Frontal cortex (tissue), 4 donors: ENCODE measurements around the gene TAF1D. TPM values are rescaled to one million over a fixed set of nuclear protein-coding genes. Genes with fewer than 3 reads are reported as not detected.
A peak's percentile ranks its signal among the peaks of the same experiment; 100 is the strongest.
"Not testable (repeated sequence)": the region's sequence is repeated elsewhere in the genome, so short reads cannot be mapped to it uniquely, and the experiment has no call there.

Source experiments
- DNase-seq, 2 donors: peaks; one replicate each; pipeline ENCODE4 v3.0.0; 2012; ENCODE audit warnings: low spot score in 2 of 2
- FAIRE-seq: peaks from 2 replicates; lab custom pipeline; 2012; peaks lifted over from hg19 to GRCh38; lab: Jason Lieb, UNC
- total RNA-seq: library from RNA; depleted of rRNA; stranded (reverse); fragments of >200 nt; gene quantifications from one replicate; pipeline ENCODE4 v1.2.3, GENCODE V29; 2014
- donor health status: control.
- donor health status: control.
- donor health status: control.

Gene TAF1D, protein sequence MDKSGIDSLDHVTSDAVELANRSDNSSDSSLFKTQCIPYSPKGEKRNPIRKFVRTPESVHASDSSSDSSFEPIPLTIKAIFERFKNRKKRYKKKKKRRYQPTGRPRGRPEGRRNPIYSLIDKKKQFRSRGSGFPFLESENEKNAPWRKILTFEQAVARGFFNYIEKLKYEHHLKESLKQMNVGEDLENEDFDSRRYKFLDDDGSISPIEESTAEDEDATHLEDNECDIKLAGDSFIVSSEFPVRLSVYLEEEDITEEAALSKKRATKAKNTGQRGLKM
- 134 TPM for total RNA-seq

DNA sequence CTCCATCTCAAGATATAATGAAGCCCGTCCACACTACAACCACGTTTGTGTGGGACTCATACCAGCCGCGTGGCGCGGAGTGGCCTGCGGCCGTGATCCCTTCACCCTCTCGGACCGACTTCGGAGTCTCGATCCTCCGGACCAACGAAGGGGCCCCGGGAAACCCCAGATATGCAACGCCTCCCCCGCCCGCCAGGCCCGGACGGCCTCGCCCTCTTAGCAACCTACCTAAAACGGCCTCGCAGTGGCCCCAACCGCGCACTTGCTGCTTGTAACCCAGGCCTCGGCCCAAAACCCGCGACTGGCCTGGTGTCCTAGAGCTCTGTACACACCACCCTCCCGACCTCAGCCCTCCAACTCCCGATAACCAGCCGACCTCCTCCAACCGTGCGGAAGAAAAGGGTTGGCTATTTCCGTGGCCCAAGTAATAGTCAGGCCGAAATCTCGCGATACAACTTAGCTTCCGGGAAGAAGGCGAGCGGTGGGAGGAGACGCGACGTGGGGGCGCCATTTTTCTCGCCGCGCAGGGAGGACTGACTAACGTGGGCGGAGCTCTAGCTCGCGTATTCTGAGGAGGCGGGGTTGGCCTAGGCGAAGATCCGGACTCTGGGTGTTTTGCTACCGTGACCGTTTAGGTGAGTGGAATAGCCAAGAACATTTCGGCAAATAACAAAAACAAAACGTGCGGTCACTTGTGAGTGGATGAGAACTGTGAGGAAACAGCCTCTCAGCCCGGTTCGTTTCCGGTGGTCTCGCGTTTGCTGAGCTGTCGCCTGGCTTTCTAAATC lies at the start of gene TAF1D, which contains the start of gene C11orf54:
TSS of gene TAF1D (minus strand) at position 402 of the 788 bp plus-strand sequence. CDS start 2,191 bp downstream, outside the sequence.
TSS of gene C11orf54 (plus strand) at position 579 of the 788 bp plus-strand sequence. CDS start 5,722 bp downstream, outside the sequence.
- no peak for FAIRE-seq
- DNase-seq, result peak; percentile 75 to 88

DNA sequence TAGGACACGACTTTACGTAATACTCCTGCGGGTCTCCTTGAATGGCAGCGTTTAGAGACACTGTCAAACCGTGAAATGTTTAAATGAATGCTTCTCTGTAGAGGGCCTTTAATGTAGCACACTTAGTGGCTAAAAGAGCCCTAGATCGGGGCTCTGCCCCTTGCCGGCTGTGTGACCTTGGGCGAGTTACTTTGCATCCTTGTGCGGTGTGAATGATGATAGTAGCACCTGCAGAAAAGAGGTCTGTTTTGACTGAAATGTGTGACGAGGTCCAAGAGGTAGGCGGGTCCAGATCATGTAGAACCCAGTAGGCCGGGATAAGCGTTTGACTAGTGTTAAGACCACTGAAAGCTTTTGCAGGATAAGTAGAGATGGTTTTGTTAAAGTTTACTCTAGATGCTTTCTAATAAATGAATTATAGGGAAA lies 43.7 kb upstream of the TAF1D start:
- FAIRE-seq (no peak), DNase-seq (no peak)

DNA sequence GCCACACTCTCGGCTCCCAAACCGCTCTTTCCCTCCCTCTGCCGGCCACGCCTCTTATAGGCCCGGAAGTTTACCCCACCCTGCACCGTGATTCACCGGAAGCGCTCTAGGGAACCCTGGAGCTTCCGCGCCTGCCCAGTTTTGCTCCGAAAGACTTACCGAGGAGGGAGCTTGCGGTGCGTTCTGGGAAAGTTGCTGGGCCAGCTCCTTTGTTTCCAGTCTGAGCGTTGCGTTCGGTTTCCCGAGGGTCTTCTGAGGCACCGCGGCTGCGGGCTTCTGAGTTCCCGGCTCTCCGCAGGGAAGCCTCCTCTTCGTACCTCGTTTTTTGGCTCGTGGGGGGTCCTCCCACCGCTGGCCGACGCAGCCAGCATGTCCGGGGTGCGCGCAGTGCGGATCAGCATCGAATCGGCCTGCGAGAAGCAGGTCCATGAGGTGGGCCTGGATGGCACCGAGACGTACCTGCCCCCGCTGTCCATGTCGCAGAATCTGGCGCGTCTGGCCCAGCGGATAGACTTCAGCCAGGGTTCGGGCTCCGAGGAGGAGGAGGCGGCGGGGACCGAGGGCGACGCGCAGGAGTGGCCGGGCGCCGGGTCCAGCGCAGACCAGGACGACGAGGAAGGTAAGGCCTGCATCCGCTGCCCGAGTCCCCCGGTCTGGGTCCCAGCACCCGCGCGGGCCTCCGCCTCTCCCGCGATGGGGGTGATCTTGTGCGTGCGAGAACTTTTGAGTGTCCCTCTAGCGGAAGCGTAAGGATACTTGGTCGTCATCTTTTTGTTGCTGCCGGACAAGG lies 43.0 kb upstream of the TAF1D start, which contains the start of gene MED17:
TSS of gene MED17 (plus strand) at position 138 of the 790 bp plus-strand sequence. CDS start at position 370, 232 bp downstream.
- FAIRE-seq (no peak), DNase-seq (peak; percentile 88 to 93)

DNA sequence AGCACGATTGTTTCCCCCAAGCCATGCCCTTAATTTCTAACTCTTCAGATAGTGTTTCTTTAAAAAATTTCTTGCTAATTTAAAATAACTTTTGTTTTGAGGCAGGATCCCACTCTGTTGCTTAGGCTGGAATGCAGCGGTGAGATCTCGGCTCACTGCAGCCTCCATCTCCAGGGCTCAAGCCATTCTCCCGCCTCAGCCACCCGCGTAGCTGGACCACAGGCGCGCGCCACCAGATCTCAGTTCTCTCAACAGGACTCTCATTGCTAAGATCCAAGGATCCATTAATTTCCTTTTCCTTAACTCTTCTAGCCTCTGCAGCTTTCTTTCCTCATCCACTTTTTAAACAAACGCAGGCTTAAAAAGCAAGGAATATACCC lies 42.5 kb upstream of the TAF1D start:
- no peak for FAIRE-seq

DNA sequence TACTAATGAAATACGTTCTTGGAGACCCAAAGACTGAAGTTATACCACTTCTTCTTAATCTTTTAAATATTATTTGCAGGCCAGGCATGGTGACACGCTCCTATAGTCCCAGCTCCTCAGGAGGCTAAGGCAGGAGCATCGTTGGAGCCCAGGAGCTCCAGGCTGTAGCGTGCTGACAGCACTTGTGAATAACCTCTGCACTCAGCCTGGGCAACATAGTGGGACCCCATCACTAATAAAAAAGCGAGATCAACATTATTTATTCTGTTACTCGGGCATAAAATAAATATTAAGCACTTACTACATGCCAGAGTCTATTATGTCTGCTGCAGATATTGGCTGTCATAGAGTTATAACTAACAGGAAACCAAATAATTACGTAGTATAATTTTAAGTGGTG lies 42.1 kb upstream of the TAF1D start:
- no peak for DNase-seq
- no peak for FAIRE-seq

More for the DNA sequence above, 42.5 kb upstream of the TAF1D start:
- DNase-seq, result no peak

DNA sequence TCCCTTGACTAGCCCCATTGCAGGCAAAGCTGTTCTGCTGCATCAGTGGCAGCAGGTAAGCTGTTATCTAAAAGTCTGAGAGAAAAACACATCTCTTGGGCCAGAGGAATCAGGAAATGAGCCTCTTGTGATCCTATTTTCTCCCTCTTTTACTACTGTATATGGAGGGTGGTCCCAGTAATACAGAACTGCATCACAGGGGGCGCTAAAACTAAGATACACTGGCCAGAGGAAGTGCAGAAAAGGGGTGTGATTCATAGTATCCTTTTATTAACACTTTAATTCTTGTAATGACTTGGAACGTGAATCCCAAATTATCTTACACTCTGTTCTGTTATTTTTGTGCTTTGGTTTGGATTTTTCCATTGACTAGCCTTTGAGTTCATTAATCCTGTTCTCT lies 34.0 kb upstream of the TAF1D start:
- FAIRE-seq (no peak), DNase-seq (no peak)

DNA sequence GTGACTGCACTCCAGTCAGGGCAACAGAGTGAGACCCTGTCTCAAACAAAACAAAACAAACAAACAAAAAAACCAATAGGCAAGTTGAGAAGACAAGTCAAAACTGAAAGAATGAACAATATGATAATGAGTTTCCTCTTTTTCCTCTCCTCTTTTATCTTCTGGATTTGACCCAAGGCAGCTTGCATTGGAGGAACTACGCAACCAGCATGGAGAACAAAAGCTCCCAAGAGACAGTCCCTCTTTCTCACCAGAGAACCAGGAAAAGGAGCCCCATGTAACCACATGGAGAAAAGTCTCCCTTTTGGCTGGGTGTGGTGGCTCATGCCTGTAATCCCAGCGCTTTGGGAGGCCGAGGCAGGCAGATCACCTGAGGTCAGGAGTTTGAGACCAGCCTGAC lies 33.3 kb upstream of the TAF1D start:
- not testable (repeated sequence) for DNase-seq, FAIRE-seq

DNA sequence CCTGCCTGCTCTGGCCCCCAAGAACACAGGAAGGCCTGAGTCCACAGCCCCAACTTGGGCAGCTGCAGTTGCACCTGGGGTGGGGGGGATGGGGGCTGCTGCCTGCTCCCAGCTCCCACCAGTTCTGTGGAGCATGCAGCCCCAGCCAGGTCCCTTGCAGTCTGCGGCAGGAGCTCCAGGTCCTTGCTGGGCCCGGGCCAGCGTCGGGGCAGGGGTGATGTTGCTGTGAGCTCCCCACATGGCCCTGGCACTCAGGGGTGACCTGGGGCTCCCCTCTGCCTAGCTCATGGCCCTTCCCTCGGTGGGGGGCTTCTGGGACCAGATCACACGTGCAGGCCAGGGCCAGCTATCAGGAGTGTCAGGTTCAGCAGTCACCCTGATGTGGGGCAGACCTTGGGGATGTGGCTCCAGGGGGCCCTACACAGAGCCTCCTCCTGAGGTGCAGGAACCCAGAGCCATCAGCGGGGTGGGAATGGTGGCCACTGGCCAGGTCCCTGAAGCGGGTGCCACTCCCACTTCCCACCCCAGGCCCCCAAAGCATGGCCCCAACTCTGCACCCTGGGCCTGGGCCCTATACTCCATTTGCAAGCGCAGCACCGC lies 32.4 kb upstream of the TAF1D start:
- DNase-seq (no peak), FAIRE-seq (no peak)

DNA sequence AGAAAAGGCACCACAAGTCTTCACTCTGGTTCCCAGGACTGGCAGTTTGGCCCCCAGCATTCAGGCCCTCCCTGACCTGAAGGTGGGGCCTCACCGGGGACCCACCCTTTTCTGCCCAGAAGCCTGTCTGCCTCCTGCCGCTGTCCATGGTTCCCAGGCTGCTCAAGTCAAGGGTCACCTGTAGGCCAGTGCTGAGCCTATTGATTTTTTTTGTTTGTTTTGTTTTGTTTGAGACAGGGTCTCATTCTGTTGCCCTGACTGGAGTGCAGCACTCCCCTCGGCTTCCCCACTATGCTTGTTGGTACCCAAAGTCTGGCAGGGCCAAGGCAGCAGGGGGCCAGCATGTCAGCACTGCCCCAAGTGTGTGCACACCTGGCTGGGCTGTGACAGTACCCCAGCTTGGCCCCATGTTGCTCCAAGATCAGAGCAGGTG lies 31.8 kb upstream of the TAF1D start:
- no peak for FAIRE-seq
- no peak for DNase-seq

DNA sequence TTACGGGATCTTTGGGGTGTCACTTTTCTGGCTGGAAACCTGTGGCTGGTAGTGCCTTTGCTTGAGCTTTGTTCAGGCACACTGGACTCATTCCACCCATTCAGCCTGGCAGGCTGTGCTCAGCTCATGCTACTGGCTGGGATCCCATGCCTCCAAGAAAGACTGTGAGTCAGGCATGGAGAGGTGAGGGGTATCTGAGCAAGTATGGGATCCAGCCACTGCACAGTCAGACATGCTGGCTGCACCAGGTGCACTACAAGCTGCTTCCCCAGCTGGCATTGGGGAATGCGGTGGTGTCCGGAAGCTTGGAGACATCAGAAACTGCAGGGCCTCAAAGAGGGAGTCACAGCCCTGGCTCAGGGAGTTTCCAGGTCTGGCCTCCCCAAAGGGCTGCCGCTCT lies 30.8 kb upstream of the TAF1D start:
- no peak for FAIRE-seq
- DNase-seq, result no peak

DNA sequence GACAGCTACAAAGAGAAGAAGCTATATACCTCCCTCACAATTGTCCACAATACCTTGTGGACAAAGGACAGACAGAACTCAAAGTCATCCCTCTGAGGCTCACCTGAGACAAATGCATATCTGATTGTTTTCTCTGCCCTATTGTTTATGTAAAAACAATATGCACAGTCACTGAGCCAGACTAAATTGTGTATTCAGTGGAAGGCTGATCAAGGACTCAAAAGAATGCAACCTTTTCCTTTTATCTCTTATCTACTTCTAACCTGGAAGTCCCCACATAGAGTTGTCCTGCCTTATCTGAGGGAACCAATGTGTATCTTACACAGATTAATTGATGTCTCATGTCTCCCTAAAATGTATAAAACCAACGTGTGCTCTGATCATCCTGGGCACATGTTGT lies 28.9 kb upstream of the TAF1D start:
- FAIRE-seq (no peak), DNase-seq (no peak)

DNA sequence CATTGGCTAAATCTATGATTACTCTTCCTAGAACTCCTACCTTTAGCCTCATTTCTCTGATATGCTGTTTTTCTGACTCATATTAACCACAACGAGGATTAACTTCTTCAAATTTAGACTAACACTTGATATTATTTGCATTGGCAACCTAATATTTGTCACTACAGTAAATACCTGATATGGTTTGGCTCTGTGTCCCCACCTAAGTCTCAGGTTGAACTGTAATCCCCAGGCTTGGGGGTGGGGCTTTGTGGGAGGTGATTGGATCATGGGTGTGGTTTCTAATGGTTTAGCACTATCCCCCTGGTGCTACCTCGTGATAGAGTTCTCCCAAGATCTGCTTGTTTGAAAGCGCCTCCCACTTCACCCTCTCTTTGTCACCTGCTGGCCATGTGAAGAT lies 25.7 kb upstream of the TAF1D start:
- FAIRE-seq, result no peak
- no peak for DNase-seq

DNA sequence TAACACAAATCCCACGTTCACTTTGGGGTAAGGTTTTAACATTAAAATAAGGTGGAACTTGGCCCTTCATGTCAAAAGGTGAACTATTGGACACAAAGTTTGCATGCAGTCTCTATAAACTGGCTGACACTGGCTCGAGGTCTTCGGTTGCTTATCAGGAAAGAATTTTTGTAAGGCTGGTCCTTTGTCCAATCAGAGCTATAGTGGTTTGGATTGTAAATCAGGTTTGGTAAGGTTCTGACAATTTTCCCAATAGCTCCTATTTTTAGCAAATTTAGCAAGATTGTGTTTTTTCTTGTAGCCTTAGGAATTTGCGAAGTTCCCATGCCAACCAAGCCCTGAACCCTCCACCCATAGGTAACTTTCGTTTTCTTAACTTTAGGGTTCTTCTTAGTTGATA lies 25.2 kb upstream of the TAF1D start:
- no peak for DNase-seq
- no peak for FAIRE-seq

DNA sequence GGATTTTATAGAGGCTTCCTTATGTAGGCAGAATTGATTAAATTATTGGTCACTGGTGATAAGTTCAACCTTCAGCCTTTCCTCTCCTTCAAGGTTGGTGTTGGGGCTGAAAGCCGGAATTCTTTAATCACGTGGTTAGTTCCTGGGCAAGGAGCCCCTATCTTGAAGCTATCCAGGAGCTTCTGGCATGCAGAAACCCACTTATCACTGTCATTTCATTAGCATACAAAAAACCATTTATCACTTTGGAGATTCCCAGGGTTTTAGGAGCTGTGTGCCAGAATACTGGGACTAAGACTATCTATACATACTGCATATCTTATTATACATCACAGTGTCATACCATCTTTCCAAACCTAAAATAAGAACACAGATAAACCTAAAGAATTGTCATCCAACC lies 24.3 kb upstream of the TAF1D start:
- FAIRE-seq, result no peak
- no peak for DNase-seq

DNA sequence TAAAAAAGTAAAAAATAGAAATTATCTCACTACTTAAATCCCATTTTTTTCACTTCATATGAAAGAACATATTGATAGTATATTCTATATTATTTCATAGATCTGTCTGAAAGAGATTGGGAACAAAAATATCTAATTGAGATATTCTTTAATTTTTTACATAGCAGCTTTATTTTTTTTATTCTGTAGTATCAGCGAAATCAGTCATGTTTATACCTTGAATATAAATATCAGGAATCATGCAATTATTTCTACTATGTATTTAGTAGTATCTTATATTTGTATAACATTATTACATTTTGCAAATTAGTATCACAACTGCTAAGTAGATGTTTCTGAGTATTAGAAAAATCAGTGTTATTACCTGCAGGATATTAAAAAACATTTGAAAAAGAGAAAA lies 20.6 kb upstream of the TAF1D start:
- FAIRE-seq (peak; percentile 59), DNase-seq (no peak)

DNA sequence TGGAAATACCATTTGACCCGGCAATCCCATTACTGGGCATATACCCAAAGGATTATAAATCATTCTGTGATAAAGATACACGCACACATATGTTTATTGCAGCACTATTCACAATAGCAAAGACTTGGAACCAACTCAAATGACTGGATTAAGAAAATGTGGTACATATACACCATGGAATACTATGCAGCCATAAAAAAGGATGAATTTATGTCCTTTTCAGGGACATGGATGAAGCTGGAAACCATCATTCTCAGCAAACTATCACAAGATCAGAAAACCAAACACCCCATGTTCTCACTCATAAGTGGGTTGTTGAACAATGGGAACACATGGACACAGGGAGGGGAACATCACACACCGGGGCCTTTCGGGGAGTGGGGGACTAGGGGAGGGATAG lies 17.8 kb upstream of the TAF1D start:
- not testable (repeated sequence) for DNase-seq, FAIRE-seq

DNA sequence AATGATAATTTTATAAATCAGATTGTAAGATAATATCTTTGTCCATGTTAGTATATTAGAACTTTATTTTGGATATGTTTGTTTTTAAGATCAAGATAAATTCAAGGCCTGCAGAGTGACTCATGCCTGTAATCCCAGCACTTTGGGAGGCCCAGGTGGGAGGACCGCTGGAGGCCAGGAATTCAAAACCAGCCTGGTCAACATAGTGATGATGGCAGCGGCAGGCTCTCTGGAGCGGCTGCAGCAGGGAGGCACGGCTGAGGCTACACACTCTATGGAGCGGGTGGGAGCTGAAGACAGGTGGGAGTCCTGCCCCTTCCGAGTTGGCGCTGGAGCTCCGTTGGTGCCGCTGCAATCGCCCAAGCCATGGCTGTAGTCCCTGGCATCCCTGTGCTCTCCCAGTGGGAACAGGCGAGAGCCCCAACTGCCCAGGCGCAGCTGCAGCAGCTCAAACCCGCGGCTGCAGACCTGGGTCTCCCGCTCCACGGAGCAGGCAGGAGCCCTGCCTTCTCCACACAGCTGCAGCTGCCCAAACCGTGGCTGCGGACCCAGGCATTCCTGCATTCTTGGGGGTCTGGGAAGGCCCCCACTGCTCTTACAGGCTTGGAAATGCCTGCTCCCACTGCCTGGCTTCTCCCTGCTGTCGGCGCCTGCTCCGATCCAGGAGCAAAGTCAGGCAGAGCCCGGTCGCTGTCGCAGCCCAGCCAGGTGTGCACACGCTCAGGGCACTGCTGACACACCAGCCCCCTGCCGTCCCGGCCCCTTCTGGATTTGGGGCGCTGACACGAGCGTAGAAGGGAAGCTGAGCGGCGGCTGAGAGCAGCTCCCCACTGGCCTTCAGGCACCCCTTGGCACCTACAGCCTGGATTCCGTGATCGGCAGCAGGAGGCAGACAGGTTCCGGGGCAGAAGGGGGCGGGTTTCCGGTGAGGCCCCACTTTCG lies 16.9 kb upstream of the TAF1D start:
- FAIRE-seq (no peak), DNase-seq (no peak)

DNA sequence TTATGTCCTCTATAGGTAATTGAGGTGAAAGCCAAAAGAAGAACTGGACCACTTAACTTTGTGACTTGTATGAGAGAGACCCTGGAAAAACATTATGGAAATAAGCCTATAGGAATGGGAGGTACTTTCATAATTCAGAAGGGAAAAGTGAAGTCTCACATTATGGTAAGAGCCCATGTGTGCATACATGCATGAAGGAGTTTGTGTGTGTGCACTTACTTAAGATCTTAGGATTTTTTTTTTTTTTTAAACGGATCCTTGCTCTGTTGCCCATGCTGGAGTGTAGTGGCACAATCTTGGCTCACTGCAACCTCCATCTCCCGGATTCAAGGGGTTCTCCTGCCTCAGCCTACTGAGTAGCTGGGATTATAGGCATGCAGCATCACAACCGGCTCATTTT lies 16.0 kb upstream of the TAF1D start:
- DNase-seq (no peak), FAIRE-seq (no peak)

DNA sequence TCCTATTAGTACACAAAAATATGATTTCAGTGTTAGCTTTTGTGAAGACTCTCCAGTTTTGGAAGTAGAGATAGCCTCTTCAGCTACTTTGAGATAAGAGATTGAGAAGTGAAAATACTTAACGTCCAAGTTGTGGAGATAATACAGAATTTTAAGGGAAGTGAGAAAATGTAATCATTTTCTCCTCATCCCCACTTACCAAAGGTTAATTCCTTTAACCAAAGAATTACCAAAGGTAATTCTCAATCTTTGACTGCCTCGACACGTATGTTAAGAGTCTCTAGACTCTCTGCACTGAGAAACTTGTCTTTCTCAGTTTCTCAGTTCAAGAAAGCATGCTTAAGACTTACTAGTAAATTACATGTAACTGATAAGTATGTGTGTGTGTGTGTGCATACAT lies 15.5 kb upstream of the TAF1D start:
- DNase-seq, result no peak
- FAIRE-seq, result no peak
